Astrocyte (in vitro differentiated cells and primary cell): ENCODE data around the gene RIPOR2. TPM values are rescaled to one million over a fixed set of nuclear protein-coding genes. Genes with fewer than 3 reads are reported as not detected.

Experiments
- DNase-seq: peaks from one replicate; pipeline ENCODE4 v3.0.0-alpha.2; 2010; ENCODE audit warnings: low read depth
- FAIRE-seq: peaks from 2 replicates; lab custom pipeline; 2011; peaks lifted over from hg19 to GRCh38; lab: Jason Lieb, UNC
- H2AFZ ChIP-seq: 2 replicates; pipeline ENCODE4 v1.6.0; 2012; ENCODE audit warnings: low read depth, low read length, inconsistent platforms
- H3K27ac ChIP-seq: 2 replicates; pipeline ENCODE4 v1.5.1; 2011; ENCODE audit warnings: low read depth, low read length, inconsistent platforms
- H3K27me3 ChIP-seq: 2 replicates; pipeline ENCODE4 v1.6.0; 2011; ENCODE audit warnings: low read length, inconsistent platforms; ENCODE audit not compliant: insufficient read depth
- H3K36me3 ChIP-seq: 2 replicates; pipeline ENCODE4 v1.5.1; 2011; ENCODE audit warnings: low read length, inconsistent platforms; ENCODE audit not compliant: insufficient read depth
- H3K4me1 ChIP-seq: 2 replicates; pipeline ENCODE4 v1.5.1; 2011; ENCODE audit warnings: low read length, inconsistent platforms; ENCODE audit not compliant: insufficient read depth
- H3K4me2 ChIP-seq: 2 replicates; pipeline ENCODE4 v1.6.0; 2012; ENCODE audit warnings: low read length, inconsistent platforms
- H3K4me3 ChIP-seq: 2 replicates; pipeline ENCODE4 v1.5.1; 2011; ENCODE audit warnings: low read depth, mild to moderate bottlenecking, low read length, inconsistent platforms; ENCODE audit not compliant: insufficient read depth
- H3K79me2 ChIP-seq: 2 replicates; pipeline ENCODE4 v1.6.0; 2012; ENCODE audit warnings: mild to moderate bottlenecking, low read length, inconsistent platforms; ENCODE audit not compliant: insufficient read depth
- H3K9ac ChIP-seq: 2 replicates; pipeline ENCODE4 v1.6.0; 2012; ENCODE audit warnings: mild to moderate bottlenecking, low read length, inconsistent platforms
- H3K9me3 ChIP-seq: 2 replicates; pipeline ENCODE4 v1.5.1; 2012; ENCODE audit warnings: low read depth, mild to moderate bottlenecking, low read length, inconsistent platforms; ENCODE audit not compliant: insufficient read depth
- H4K20me1 ChIP-seq: 2 replicates; pipeline ENCODE4 v1.6.0; 2012; ENCODE audit warnings: low read length, inconsistent platforms; ENCODE audit not compliant: insufficient read depth
- H3K27ac Mint-ChIP-seq: one replicate; pipeline ENCODE4 v1.8.0; 2021; ENCODE audit warnings: mild to moderate bottlenecking, mixed read lengths; ENCODE audit not compliant: unreplicated experiment
- H3K27me3 Mint-ChIP-seq: one replicate; pipeline ENCODE4 v1.8.0; 2021; ENCODE audit warnings: low read depth, mixed read lengths; ENCODE audit not compliant: unreplicated experiment
- H3K36me3 Mint-ChIP-seq: one replicate; pipeline ENCODE4 v1.8.0; 2021; ENCODE audit warnings: low read depth, mixed read lengths; ENCODE audit not compliant: unreplicated experiment
- H3K4me1 Mint-ChIP-seq: one replicate; pipeline ENCODE4 v1.8.0; 2021; ENCODE audit warnings: low read depth, mixed read lengths; ENCODE audit not compliant: unreplicated experiment
- H3K4me3 Mint-ChIP-seq: one replicate; pipeline ENCODE4 v1.8.0; 2021; ENCODE audit warnings: mild to moderate bottlenecking, moderate library complexity, mixed read lengths; ENCODE audit not compliant: unreplicated experiment
- H3K9me3 Mint-ChIP-seq: one replicate; pipeline ENCODE4 v1.8.0; 2021; ENCODE audit warnings: mild to moderate bottlenecking, mixed read lengths; ENCODE audit not compliant: unreplicated experiment
- EZH2 ChIP-seq: IDR thresholded peaks from 2 replicates; pipeline ENCODE4 v1.6.1; 2012; ENCODE audit warnings: mild to moderate bottlenecking, low read length, inconsistent platforms; ENCODE audit not compliant: insufficient read depth
- total RNA-seq: library from RNA; stranded (reverse); gene quantifications from 2 replicates; pipeline ENCODE4 v1.2.1, GENCODE V29; 2021
- TF ChIP-seq, protein P1 (sequence below): IDR thresholded peaks from 2 replicates; pipeline ENCODE4 v1.5.1; 2011; ENCODE audit warnings: low read depth, mild to moderate bottlenecking, inconsistent platforms, low read length, moderate library complexity; ENCODE audit not compliant: insufficient read depth

The RIPOR2 gene
- total RNA-seq, 1 donor from 2014 or later, result 0.95 TPM

DNA sequence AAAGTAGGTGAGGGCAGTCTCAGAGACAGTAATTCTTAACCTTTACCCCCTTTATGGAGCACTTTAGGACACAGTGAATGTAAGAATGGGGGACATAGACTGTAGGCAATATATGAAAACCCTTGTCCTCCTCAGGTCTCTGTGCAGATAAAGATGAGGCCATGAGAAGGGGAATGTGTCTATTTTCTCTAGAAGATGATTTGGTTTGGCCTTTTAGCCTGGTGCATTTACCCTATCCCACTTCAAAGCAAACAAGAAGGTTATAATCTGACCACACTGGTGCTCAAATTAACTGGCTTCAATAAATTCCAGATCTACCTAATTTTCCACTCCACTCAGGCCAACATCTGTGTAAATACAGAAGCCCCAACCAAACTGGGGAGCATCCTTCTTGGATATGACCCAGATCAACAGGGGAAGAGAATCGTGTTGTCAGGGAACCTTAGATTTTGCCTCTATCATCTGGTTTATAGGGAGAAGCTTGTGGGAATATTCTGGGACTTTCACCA lies 42.4 kb downstream of the RIPOR2 start:
- Histone ChIP-seq H3K79me2 (no peaks in the 10 kb centered on the region), H2AFZ (no peak overlapping the region), H3K4me1 (no peaks in the 10 kb centered on the region), H3K4me2 (no peak overlapping the region), H3K27ac (no peak overlapping the region), H3K27me3 (no peaks in the 10 kb centered on the region), H3K36me3 (no peaks in the 10 kb centered on the region), H3K4me3 (no peak overlapping the region), H4K20me1 (no peaks in the 10 kb centered on the region), H3K9me3 (no peaks in the 10 kb centered on the region), H3K9ac (no peak overlapping the region)
- FAIRE-seq (no peak), DNase-seq (no peak)
- Mint-ChIP-seq H3K27ac (no peak overlapping the region), H3K4me1 (no peaks in the 10 kb centered on the region), H3K27me3 (peaks cover 7% of the 10 kb centered on the region), H3K9me3 (no peaks in the 10 kb centered on the region), H3K4me3 (no peak overlapping the region), H3K36me3 (no peaks in the 10 kb centered on the region)
- TF ChIP-seq EZH2, result no peak
- TF ChIP-seq, protein P1, sequence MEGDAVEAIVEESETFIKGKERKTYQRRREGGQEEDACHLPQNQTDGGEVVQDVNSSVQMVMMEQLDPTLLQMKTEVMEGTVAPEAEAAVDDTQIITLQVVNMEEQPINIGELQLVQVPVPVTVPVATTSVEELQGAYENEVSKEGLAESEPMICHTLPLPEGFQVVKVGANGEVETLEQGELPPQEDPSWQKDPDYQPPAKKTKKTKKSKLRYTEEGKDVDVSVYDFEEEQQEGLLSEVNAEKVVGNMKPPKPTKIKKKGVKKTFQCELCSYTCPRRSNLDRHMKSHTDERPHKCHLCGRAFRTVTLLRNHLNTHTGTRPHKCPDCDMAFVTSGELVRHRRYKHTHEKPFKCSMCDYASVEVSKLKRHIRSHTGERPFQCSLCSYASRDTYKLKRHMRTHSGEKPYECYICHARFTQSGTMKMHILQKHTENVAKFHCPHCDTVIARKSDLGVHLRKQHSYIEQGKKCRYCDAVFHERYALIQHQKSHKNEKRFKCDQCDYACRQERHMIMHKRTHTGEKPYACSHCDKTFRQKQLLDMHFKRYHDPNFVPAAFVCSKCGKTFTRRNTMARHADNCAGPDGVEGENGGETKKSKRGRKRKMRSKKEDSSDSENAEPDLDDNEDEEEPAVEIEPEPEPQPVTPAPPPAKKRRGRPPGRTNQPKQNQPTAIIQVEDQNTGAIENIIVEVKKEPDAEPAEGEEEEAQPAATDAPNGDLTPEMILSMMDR, result no peak

DNA sequence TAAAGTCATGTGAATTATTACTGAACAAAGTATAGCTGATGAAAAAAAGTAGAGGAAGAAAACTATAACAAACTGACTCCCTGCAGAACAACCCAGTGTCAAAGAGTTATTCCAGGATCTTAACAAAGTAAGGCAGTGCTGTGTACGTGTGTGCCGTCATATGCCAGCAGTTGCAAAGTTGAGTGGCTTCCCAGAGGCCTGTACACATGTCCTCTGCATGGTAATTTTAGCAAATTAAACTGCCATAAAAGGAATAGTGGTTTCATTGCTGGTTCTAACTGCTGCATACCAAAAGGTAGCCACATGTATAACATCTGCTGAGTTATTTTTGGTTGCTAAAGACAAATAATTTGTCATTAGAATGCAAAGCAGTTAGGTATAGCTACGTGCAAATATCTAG lies 44.8 kb downstream of the RIPOR2 start:
- no peaks in the 10 kb centered on the region for H3K4me1 Mint-ChIP-seq
- H3K36me3 Mint-ChIP-seq, result no peaks in the 10 kb centered on the region
- H3K27me3 Mint-ChIP-seq, result peaks cover 7% of the 10 kb centered on the region
- TF ChIP-seq EZH2, result no peak
- TF ChIP-seq, protein P1, result no peak
- Histone ChIP-seq H3K9ac (no peak overlapping the region), H3K27ac (no peak overlapping the region), H3K9me3 (no peaks in the 10 kb centered on the region), H2AFZ (no peak overlapping the region), H3K36me3 (no peaks in the 10 kb centered on the region), H4K20me1 (no peaks in the 10 kb centered on the region), H3K79me2 (no peaks in the 10 kb centered on the region), H3K4me3 (no peak overlapping the region), H3K4me1 (no peaks in the 10 kb centered on the region), H3K4me2 (no peak overlapping the region), H3K27me3 (no peaks in the 10 kb centered on the region)
- no peak overlapping the region for H3K4me3 Mint-ChIP-seq
- FAIRE-seq (no peak), DNase-seq (no peak)
- no peaks in the 10 kb centered on the region for H3K9me3 Mint-ChIP-seq
- H3K27ac Mint-ChIP-seq, result no peak overlapping the region

DNA sequence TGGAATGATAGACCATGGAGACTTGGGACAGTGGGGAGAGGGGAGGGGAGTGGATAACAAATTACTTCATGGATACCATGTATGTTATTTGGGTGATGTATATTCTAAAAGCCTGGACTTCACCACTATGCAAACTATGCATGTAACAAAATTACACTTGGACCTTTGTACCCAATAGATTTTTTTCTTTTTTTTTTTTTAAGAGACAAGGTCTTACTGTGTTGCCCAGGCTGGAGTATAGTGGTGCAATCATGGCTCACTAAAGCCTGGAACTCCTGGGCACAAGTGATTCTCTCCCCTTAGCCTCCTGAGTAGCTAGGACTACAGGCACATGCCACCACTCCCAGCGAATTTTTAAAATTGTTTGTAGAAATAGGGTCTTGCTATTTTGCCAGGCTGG lies 45.3 kb downstream of the RIPOR2 start:
- peaks cover 7% of the 10 kb centered on the region for H3K27me3 Mint-ChIP-seq

More for the DNA sequence above, 45.3 kb downstream of the RIPOR2 start:
- Histone ChIP-seq H3K4me3 (no peak overlapping the region), H3K9me3 (no peaks in the 10 kb centered on the region), H3K79me2 (no peaks in the 10 kb centered on the region), H2AFZ (no peak overlapping the region), H3K36me3 (no peaks in the 10 kb centered on the region), H3K4me2 (no peak overlapping the region), H3K9ac (no peak overlapping the region), H3K4me1 (no peaks in the 10 kb centered on the region), H4K20me1 (no peaks in the 10 kb centered on the region), H3K27me3 (no peaks in the 10 kb centered on the region), H3K27ac (no peak overlapping the region)
- Mint-ChIP-seq H3K4me3 (no peak overlapping the region), H3K27ac (no peak overlapping the region), H3K4me1 (no peaks in the 10 kb centered on the region), H3K36me3 (no peaks in the 10 kb centered on the region), H3K9me3 (no peaks in the 10 kb centered on the region)
- DNase-seq (no peak), FAIRE-seq (no peak)
- TF ChIP-seq EZH2, result no peak
- TF ChIP-seq, protein P1, result no peak
